EL (cell line): ENCODE data around the gene XRRA1.

Experiments
- DNase-seq: peaks from one replicate; pipeline ENCODE4 v3.0.0-alpha.2; 2016

The XRRA1 gene

GRCh38 chr11:74950374-74950969, 1.6 kb upstream of the XRRA1 start:
- no peak for DNase-seq

- peak; percentile 31 for DNase-seq
Observed at GRCh38 chr11:74949753-74950137, 854 bp upstream of the XRRA1 start.

- peak; percentile 40 for DNase-seq
Observed at GRCh38 chr11:74948546-74948897, 369 bp downstream of the XRRA1 start.

GRCh38 chr11:74942073-74942759, 6.7 kb downstream of the XRRA1 start:
- no peak for DNase-seq

- no peak for DNase-seq
Observed at GRCh38 chr11:74941492-74941891, 7.4 kb downstream of the XRRA1 start.

DNA sequence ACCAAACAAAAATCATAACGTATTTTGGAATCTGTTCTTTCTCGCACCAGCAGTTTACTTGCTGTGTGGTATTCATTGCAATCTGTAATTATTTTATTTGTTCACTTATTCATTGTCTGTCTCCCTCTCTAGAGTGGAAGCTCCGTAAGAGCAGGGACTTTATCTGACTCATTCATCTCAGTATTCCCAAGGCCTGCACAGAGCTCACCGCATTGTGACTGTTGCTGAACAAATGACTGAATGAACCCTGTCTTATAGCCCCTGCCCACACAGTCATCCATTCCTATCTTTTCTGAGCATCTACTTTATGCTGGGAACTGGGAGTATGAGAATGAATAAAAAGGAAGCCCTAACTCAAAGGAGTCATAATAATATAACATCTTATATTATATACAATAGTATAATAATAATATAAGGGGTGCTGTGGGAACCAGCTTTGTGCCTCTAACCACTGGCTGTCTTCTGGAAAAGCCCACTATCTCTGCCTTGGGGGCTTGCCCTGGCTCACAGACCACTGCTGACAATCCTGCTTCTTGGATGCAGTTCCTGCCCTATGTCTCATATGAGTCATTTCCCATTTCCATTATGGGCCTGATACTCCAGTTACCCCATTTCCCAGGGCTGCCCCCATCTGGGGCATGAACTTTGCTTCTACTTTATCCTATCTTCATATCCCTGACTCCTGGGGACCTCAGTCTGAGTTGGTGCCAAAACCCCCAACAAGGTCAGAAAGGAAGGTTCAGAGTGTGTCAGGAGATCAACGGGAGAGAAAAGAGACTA, 11.0 kb downstream of the XRRA1 start:
- peak; percentile 59 for DNase-seq

- no peak for DNase-seq
Observed at GRCh38 chr11:74936976-74937375, 11.9 kb downstream of the XRRA1 start.

- no peak for DNase-seq
Observed at GRCh38 chr11:74936087-74936486, 12.8 kb downstream of the XRRA1 start.

GRCh38 chr11:74935285-74935684, 13.6 kb downstream of the XRRA1 start:
- no peak for DNase-seq

- no peak for DNase-seq
Observed at GRCh38 chr11:74933765-74934164, 15.1 kb downstream of the XRRA1 start.

DNA sequence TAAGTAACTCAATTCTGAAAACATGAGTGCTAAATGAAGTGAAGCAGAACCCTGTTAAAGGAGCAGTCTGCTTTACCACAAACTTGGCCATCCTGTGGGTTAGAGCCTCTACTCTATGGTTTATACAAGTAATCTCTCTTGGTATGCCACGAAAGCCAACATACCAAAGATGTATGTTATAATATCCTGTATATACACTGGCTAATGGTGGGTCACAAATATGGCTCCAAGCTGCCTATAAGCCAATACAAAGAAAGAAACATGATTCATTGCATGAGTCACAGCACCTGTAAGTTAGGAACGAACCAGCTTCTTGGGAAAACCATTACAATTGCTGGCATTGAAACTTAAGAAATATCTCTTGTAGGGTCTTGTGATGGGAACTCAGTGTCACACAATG, 16.1 kb downstream of the XRRA1 start:
- DNase-seq: peak; percentile 77

DNA sequence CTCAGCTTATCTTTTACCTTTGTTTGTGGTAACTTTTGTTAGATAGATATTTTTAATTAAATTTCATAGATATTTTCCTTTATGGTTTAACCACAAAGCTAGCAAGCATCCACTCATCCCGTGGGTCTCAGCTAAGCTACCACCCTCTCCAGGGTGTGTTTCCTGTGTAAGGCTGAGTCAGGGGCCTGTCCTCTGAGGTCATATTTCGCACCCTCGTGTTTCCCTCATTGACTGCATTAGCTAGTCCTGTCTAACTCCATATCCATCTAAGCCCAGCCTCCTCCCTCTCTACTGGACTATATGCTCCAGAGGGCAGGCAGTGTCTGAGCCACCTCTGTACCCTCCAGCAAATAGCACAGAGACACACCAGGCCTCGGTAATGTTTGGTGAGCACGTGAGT, 16.7 kb downstream of the XRRA1 start:
- peak; percentile 77 for DNase-seq

GRCh38 chr11:74929431-74930363, 19.2 kb downstream of the XRRA1 start:
- DNase-seq: peak; percentile 88

DNA sequence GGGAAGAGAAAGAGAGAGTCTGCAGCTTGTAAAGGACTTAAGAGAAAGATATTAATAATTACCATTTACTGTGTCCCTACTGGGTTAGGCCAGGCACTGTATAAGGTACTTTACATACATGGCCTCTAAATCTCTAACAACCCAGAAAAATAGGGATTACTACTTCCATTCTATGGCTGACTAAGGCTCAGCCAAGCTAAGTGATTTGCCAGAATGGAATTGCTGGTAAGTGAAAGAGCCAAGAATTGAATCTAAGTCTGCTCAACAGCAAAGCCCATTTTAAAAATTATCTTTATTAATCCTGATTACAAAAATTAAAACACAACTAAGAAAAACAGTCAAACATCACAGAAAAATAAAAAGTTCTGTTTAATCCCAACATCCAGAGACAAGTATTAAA, 21.4 kb downstream of the XRRA1 start:
- DNase-seq: no peak

GRCh38 chr11:74926304-74927030, 22.4 kb downstream of the XRRA1 start:
- peak; percentile 65 for DNase-seq

GRCh38 chr11:74925281-74925680, 23.6 kb downstream of the XRRA1 start:
- DNase-seq: peak; percentile 23

DNA sequence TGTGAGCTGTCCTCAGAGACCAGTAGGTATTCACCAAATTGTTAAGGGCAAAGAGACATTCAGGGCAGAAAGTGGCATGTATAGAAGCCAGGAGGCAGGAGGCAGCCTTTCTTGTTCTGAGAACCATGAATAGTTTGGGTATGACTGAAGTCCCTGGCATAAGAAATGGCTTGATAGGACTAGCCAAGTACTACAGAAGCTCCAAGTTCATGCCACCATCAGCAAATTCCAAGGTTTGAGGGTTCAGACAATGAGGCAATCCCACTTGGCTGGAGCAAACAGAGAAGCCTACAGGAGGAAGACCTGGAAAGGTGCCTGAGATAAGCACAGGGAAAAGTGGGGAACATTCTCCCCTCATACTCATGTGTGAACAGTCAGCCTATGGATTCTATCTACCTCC, 25.8 kb downstream of the XRRA1 start:
- no peak for DNase-seq

DNA sequence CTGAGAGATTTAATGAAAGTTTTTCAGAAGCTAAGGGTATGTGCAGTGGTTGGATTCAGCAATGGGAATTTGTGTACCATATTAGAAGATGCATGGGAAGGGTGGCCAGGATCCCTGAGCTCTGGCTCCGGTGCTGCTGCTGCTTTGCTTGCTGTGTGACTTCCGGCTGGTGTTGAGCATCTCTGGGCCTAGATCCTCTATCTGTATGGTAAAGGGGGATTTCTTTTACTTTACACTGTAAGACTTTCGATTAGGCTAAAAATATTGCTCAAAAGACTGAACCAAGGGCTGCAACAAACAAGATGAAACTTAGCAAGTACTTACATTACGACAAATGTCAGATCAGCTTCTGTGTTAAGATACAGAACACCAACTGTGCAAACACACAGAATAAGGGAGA, 39.1 kb downstream of the XRRA1 start:
- no peak for DNase-seq

DNA sequence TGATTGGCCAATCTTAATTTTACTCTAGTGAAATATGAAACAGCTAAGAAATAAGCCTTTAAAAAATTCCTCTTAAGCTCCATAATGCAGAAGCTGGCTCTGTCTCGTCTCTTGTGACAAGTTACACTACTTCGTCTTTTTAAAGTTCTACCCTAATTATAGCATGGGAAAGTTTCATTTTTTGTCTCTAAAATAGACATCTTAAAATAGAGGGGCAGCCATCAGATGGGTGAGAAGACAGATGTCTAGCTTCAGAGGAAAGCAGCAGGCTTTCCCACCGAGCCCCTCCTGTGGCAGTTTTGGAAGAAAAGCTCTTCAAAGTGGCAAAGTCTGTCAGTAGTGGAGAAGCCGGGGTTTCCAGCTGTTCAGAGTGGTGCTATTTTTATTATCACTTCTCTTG, 39.5 kb downstream of the XRRA1 start:
- no peak for DNase-seq

GRCh38 chr11:74905326-74905725, 43.6 kb downstream of the XRRA1 start:
- no peak for DNase-seq

- no peak for DNase-seq
Observed at GRCh38 chr11:74902342-74902741, 46.5 kb downstream of the XRRA1 start.

DNA sequence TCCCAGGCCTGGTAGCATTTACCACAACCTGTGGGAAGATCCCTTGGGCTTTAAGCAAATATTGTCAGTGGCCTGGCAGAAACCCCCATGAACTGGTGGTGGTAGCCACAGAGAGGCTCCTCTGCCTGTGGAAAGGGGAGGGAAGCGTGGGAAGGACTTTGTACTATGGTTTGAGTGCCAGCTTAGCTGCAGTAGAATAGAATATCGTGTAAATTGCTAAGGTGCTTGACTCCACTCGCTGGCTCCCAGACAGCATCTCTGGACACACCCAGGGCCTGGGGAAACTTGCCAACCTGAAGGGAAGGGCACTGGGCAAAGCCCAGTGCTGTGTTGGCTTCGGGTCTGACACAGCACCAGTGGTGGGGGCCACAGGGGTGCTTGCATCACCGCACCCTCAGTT, 52.6 kb downstream of the XRRA1 start:
- no peak for DNase-seq
